GM12874 (cell line): ENCODE results near the gene CRABP2.

Experiments used
- TF ChIP-seq, protein P1 (sequence below): IDR thresholded peaks from 2 replicates; pipeline ENCODE4 v1.5.1; 2011; ENCODE audit warnings: low read depth, mild to moderate bottlenecking, control low read depth, low read length, moderate library complexity; ENCODE audit not compliant: insufficient read depth

Gene CRABP2

DNA sequence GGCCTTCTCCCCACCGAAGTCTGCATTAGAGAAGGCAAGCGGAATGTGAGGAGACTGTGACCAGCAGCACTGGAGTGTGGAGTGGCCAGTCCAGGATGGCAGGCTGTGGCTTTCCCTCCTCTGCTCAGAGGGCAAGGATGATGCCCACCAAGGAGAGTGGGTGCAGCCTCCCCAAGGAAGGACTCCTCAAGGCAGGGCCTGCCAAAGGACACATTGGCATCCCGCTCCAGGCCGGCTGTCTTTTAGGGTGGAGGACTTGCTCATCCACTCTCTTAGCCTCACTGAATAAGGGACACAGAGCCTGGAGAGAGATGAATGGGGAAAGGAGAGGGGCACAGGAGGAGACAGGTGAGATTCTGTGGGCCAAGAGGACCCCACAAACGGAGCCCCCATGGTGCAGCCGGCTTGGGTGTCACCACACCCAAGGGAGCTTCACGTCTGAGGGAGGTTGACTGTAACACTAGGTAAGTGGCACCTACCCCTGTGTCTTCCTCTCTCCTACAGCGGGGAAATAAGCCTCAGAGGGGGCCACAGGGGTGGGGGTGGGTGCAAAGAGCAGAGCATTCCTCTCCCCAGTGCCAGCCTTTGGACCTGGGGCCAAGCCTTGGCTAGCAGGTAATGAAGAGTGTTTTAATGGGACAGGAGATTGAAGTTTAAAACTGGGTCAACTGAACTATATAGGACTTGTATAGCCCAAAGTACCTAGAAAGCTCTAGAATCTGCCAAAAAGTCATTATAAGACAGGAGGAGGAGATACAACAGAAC lies 24.0 kb downstream of the CRABP2 start:
- TF ChIP-seq, protein P1, sequence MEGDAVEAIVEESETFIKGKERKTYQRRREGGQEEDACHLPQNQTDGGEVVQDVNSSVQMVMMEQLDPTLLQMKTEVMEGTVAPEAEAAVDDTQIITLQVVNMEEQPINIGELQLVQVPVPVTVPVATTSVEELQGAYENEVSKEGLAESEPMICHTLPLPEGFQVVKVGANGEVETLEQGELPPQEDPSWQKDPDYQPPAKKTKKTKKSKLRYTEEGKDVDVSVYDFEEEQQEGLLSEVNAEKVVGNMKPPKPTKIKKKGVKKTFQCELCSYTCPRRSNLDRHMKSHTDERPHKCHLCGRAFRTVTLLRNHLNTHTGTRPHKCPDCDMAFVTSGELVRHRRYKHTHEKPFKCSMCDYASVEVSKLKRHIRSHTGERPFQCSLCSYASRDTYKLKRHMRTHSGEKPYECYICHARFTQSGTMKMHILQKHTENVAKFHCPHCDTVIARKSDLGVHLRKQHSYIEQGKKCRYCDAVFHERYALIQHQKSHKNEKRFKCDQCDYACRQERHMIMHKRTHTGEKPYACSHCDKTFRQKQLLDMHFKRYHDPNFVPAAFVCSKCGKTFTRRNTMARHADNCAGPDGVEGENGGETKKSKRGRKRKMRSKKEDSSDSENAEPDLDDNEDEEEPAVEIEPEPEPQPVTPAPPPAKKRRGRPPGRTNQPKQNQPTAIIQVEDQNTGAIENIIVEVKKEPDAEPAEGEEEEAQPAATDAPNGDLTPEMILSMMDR, result no peak

DNA sequence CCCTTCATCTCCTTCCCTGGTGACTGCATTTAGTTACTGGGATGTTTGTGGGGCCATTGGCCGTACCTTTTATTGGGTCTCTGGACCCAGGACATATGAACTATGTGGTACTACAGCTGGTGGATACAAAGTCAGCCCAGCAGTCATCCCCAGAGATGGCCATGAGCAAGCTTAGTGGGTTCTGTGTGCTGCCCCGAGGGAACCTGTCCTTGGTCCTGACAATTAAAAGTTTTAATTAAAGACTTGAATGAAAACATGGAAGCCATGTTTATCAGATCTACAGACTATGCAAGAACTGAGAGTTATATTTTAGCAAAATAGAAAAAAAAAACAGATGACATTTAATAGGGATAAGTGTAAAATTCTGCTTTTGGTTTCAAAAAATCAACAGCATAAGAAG lies 25.3 kb downstream of the CRABP2 start:
- TF ChIP-seq, protein P1, result no peak

DNA sequence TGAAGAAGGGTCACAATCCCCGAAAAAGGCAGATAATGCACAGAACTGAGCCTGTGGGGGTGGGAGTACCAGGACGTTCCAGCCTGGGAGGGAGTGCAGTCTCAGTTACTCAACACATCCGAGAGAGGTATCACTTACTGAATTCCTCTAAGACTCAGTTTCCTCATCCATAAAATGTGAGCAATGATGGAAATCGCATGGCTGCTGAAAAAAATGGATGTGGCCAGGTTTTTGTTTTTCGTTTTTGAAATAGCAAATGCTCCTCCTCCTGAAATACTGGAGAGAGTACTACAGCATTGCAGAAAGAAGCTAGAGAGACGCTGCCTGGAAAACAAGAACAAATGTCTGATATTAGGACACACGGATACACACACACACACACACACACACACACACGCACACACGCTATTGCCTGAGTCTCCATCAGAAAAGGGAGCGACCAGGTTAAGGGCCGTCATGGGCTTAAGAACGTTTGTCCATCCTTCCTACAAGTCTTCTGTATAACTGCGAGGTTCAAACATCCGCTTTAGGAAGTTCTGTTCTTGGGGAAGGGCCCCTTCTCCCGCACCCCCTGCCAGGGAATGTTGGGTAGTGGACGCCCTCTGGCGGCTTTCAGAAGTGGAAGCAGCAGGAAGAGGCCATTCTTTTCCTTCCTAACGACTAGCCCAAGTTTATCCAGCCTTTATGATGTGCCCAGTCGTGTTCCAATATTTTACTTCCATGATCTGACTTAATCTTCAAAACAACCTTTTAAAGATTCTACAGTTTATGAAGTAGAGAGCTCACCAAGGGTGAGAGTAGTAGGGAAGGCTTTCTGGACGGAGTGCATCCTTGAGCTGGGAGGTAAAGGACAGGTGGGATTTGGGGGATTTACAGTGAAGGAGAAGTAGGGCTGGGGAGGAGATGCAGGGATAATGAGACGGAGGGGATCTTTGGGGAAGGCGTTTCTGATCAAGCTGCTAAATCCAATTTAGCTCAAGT lies 27.5 kb downstream of the CRABP2 start:
- TF ChIP-seq, protein P1, result peak; percentile 77

DNA sequence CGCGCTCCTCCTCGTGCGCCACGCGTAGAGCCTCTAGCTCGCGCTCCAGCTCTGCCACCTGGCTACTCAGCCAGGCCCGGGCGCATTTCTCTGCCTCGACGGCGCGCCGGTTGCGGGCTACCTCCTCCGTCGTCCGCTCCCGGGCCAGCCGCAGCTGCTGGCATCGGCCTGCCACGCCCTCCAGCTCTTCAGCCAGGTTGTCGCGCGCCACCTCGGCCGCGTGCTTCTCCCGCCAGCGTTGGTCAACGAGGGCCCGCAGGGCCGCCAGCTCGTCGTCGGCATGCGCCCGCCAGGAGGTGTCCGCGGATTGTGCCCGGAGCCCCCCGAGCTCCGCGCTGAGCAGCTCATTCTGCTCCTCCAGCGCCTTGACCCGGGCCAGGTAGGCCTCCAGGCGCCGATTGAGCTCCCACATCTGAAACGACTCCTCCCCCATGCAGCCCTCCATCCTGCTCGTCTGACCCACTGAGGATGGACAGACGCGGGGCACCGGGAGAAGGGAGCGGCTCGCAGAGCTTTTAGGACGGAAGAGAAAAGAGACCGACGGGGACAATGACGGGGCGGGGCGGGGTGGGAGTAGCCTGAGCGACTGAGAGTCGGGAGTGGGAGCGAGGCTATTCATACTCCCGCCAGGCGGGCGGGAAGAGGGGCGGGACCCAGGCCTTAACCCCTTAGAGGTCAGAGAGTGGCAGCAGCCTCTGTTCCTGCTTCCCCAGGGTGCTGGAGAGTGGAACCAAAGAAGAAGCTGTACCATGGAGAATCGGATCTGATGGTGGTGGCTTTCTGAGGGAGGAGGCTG lies 28.4 kb downstream of the CRABP2 start, which contains the start of gene NES:
NES (minus strand) TSS at position 588 of the 796 bp plus-strand sequence; CDS start at position 445, 143 bp downstream.
- TF ChIP-seq, protein P1, result no peak

DNA sequence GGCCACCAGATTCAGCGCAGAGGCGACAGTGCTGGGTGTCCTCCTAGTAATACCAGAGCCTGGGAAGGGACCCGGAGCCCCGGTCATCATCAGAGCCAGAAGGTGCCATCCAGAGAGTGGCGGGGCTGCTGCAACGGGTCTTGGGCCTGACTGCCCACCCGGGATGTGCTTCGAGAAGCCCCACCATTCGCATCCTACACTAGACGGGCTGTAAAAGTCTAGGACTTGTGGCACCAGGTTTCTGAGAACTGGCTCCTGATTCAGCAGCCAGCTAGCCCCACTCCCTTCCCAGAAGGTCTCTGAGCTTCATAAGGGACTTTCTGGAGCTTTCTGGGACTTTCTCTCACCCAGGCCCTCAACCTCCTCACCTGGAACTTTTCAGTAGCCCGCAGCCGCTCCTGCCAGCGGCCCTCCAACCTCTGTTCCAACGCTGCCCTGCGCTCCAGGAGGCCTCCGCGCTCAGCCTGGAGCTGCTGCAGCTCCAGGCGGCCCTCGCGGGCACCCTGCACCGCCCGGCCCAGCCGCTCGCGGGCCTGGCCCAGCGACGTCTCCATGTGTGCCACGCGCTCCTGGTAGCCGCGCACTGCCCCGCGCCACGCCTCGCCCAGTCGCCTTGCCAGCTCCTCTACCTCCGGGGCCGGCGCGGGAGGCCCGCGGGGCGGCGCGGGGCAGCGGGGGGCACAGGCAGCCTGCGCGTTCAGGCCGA lies 29.1 kb downstream of the CRABP2 start:
- TF ChIP-seq, protein P1, result no peak

DNA sequence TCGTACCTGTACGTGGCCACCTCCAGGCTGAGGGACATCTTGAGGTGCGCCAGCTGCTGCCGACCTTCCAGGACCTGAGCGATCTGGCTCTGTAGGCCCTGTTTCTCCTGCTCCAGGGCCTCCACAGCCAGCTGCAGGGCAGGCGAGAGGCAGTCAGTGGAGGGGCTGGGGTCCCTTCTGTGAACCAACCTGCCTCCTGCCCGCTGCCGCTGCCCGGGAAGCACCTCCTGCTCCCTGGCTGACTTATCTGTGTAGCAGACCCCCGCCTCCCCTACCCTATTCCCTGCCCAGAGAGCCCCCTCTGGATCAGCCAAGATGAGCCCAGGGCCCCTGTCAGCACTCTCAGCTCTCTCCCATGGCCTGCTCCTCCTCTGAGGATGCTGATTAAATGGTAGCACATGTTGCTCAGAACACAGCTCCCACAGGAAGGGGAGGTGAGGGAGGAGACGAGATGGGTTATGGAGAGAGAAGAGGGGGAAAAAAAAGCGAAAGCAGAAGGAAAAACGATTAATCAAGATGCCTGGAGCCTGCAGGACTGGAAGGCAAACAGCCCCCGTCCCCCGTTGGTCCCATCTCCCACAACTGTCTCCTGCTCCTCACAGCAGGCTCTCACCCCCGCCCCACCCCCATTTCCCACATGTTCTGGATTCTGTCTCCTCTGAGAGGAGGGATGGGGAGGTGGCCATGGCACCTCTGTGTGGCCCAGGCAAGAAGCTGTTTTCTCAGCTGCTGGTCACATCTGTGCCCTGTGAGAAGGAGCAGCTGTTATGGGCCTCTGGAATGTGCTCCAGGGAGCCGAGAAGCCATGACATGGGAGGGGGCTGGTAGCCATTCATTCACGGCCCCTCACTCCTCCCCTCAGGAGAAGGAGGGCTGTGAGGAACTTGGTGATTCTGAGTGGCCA lies 29.9 kb downstream of the CRABP2 start:
- TF ChIP-seq, protein P1, result no peak
